ENCODE data around the gene SEPHS1. TPM values are rescaled to one million over a fixed set of nuclear protein-coding genes. Genes with fewer than 3 reads are reported as not detected.

The SEPHS1 gene, protein sequence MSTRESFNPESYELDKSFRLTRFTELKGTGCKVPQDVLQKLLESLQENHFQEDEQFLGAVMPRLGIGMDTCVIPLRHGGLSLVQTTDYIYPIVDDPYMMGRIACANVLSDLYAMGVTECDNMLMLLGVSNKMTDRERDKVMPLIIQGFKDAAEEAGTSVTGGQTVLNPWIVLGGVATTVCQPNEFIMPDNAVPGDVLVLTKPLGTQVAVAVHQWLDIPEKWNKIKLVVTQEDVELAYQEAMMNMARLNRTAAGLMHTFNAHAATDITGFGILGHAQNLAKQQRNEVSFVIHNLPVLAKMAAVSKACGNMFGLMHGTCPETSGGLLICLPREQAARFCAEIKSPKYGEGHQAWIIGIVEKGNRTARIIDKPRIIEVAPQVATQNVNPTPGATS
- total RNA-seq: 20.1 and 37.8 TPM in 2 replicates

DNA sequence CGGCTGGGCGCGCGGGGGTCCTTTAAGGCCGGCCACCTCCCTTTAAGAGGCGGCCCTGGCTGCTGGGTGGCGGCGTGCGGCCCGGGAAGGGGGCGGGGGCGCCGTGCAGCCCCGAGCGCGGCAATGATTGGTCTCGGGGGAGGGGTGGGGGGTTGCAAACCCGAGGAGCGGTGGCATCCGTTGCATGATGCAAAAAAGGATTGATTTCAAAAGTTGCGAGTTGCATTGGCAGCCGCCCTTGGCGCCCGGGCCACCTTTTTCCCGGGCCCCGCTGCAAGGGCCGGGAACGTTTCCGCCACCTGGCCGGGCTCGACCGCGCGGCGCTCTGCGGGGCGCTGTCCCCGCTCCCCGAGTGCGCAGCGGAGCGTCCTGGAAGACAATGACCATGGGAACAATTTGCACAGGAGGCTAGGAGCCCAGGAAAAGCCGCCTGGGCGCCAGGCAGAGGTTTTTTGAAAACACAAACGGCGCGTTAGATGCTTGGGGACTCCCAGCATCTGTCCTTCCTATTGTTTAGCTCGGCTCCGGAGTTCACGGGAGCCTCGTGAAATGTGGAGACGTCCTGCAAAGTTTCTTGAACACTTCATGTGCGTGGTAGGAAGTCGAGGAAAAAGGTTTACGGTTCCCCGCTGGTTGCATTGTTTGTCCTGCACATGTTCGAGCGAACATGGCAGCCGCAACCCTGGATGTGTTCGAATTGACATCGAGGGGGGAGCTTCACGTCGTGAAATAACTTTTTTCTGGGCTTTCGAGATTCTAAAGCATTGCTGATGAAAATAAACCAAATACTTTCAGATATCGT is at the start of gene SEPHS1:
SEPHS1 (minus strand) TSS at position 78 of the 802 bp plus-strand sequence. CDS start 3,343 bp downstream, outside the sequence.

DNA sequence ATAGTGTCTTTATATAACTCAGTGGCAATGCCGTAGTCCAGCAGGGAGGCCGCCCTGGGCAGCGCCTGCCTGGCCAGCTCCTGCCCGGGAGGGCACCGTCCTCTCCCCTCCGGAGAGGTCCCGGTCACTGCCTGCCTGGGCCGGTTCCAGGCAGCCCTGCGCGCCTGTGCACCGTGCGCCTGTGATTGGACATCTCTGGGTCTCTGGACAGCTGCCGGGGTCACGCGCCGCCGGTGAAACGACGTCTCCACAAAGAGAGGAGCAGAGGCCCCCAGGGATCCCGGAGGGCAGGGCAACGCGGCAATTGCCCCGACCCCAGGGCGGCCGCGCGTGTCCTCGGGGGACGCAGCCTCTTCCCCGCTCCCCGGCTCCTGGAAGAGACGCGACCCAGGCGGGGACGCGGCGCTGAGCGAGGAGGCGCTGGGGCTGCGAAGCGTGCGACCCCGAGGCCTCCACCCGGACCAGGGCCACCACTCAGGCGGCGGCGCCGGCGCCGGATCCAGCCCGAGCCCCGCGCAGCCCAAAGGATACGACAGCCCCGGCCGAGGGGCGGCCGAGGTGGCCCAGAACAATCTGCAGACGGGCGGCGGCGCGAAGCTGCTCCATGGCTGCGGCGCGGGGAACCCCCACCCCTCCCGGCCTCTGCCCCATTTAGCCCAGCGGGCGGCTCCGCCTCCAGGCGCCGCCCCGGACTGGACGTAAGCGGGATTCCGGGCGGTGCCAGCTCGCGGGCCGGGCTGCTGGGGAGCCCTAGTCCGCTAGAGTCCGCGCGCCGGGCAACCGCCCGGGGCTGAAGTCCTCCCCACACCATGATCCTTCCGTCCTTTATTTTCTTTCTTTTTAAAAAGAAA is 48.4 kb downstream of the SEPHS1 start, which contains the start of gene PHYH:
PHYH (minus strand) TSS at position 628 of the 851 bp plus-strand sequence; CDS start at position 606, 22 bp downstream.

Other genes starting within 250 kb of the SEPHS1 start
- gene OPTN, start 248.1 kb downstream of the SEPHS1 start, total RNA-seq: 74.7 and 184 TPM in 2 replicates
- 0.44 and 21.8 TPM in 2 replicates for gene MCM10, start 186.7 kb downstream of the SEPHS1 start, total RNA-seq
- gene UCMA, start 113.9 kb downstream of the SEPHS1 start, total RNA-seq: not detected in 2 replicates
- 10.0 and 12.0 TPM in 2 replicates for gene PHYH, start 48.2 kb downstream of the SEPHS1 start, total RNA-seq
- gene BEND7, start 180.7 kb upstream of the SEPHS1 start, total RNA-seq: 1.0 and 10.5 TPM in 2 replicates
- 26.1 and 37.2 TPM in 2 replicates for gene PRPF18, start 238.7 kb upstream of the SEPHS1 start, total RNA-seq